Testis (tissue), 3 donors: Measurements from ENCODE around the gene TRIP4. TPM values are rescaled to one million over a fixed set of nuclear protein-coding genes. Genes with fewer than 3 reads are reported as not detected.
A peak's percentile ranks its signal among the peaks of the same experiment; 100 is the strongest.
"Not testable (repeated sequence)": the region's sequence is repeated elsewhere in the genome, so short reads cannot be mapped to it uniquely, and the experiment has no call there.

Experiments
- DNase-seq: peaks from one replicate; pipeline ENCODE4 v3.0.0-alpha.2; 2019
- H3K27ac ChIP-seq, 2 donors: fragments of 200-600 bp; sonication (generic); one replicate each; pipeline ENCODE4 v1.5.1; 2019
- H3K27me3 ChIP-seq: fragments of 200-600 bp; sonication (generic); one replicate; pipeline ENCODE4 v1.5.1; 2019
- H3K36me3 ChIP-seq: fragments of 200-600 bp; sonication (generic); one replicate; pipeline ENCODE4 v1.5.1; 2017; ENCODE audit warnings: low read depth; ENCODE audit errors: missing control alignments
- H3K4me1 ChIP-seq: fragments of 200-600 bp; sonication (generic); one replicate; pipeline ENCODE4 v1.5.1; 2019
- H3K4me3 ChIP-seq, 2 donors: fragments of 200-600 bp; sonication (generic); one replicate each; pipeline ENCODE4 v1.5.1; 2017 to 2019
- H3K9me3 ChIP-seq: fragments of 200-600 bp; sonication (generic); one replicate; pipeline ENCODE4 v1.5.1; 2017
- CTCF ChIP-seq, 3 experiments: fragments of 450-650 bp in 2 of 3; fragments of 200-600 bp in 1 of 3; sonication (generic) in 1 of 3; IDR thresholded peaks; one replicate each; pipeline ENCODE4 v1.5.1; 2016 to 2019; ENCODE audit warnings: antibody characterized with exemption in 3 of 3, mild to moderate bottlenecking in 2 of 3, moderate library complexity in 1 of 3
- POLR2A ChIP-seq: fragments of 450-650 bp; IDR thresholded peaks from one replicate; pipeline ENCODE4 v1.6.1; 2017; ENCODE audit warnings: antibody characterized with exemption, mild to moderate bottlenecking, moderate library complexity
- WGBS, 2 donors: methylation state at CpG; one replicate each; pipeline ENCODE4 v1.1.5; 2018; 5-methylcytosine and 5-hydroxymethylcytosine counted together
- intact Hi-C: fragments of 100-400 bp; cut with DNase I; formaldehyde crosslinking; loops from one replicate; pipeline ENCODE4 v1.15.1; 2023; ENCODE audit warnings: low total_unique reads
- polyA plus RNA-seq: library from polyadenylated mRNA; stranded (reverse); fragments of 350-450 nt; fragmentation: Illumina TruSeq; extraction: RNeasy Lipid Tissue Mini Kit (QIAGEN cat#74804); gene quantifications from one replicate; pipeline ENCODE4 v1.2.3, GENCODE V29; 2014; ENCODE audit warnings: low read depth, low replicate concordance; ENCODE audit not compliant: insufficient read depth
- total RNA-seq, 2 donors: library from RNA; depleted of rRNA; stranded (reverse); fragments of >200 nt; gene quantifications; one replicate each; pipeline ENCODE4 v1.2.3, GENCODE V29; 2016

The TRIP4 gene
- total and polyA plus RNA-seq, 3 donors from 2014 or later = 17.1 to 23.4 (median 19.4) TPM

GRCh38 chr15:64381000-64381751, 6.5 kb upstream of the TRIP4 start, which contains the start of gene PCLAF:
Gene PCLAF (minus strand): TSS chr15:64381441. CDS start chr15:64381371, 70 bp downstream.
- no peaks in the 10 kb centered on the region for H3K36me3 ChIP-seq
- intact Hi-C loops = no loop called here
- 2% methylated on average over 17 to 38 of the region's 38 CpGs for WGBS, 2 donors

GRCh38 chr15:64383760-64384159, 3.9 kb upstream of the TRIP4 start:
- H3K27me3 ChIP-seq = no peaks in the 10 kb centered on the region
- 88 to 90% methylated on average over 2 of the region's 2 CpGs for WGBS, 2 donors
- H3K36me3 ChIP-seq = no peaks in the 10 kb centered on the region
- TF ChIP-seq POLR2A = no peak
- no peak for TF ChIP-seq CTCF (IDR thresholded peaks at IDR 0.05)
- no peak for DNase-seq
- intact Hi-C loops = no loop called here
- no peak overlapping the region for H3K4me3 ChIP-seq
- H3K9me3 ChIP-seq = no peaks in the 10 kb centered on the region
- no peak overlapping the region for H3K27ac ChIP-seq
- H3K4me1 ChIP-seq = peaks cover 4% of the 10 kb centered on the region

More at GRCh38 chr15:64381000-64381751, 6.5 kb upstream of the TRIP4 start, which contains the start of gene PCLAF:
- DNase-seq = peak; percentile 97
- no peaks in the 10 kb centered on the region for H3K27me3 ChIP-seq
- TF ChIP-seq POLR2A = no peak
- no peak for TF ChIP-seq CTCF (IDR thresholded peaks at IDR 0.05)
- H3K4me1 ChIP-seq = peaks cover 4% of the 10 kb centered on the region
- no peaks in the 10 kb centered on the region for H3K9me3 ChIP-seq
- peak within 1 kb of the TSS; percentile 49 to 50 for H3K4me3 ChIP-seq
- no peak within 1 kb of the TSS for H3K27ac ChIP-seq

GRCh38 chr15:64386291-64386690, 1.3 kb upstream of the TRIP4 start:
- no peak for TF ChIP-seq CTCF (IDR thresholded peaks at IDR 0.05)
- TF ChIP-seq POLR2A = no peak
- Histone ChIP-seq H3K4me1 (peaks cover 4% of the 10 kb centered on the region), H3K27ac (no peak overlapping the region), H3K36me3 (no peaks in the 10 kb centered on the region), H3K27me3 (no peaks in the 10 kb centered on the region), H3K9me3 (no peaks in the 10 kb centered on the region), H3K4me3 (no peak overlapping the region)
- intact Hi-C loops = no loop called here
- WGBS, 2 donors = 76 to 79% methylated on average over 7 of the region's 7 CpGs
- no peak for DNase-seq

GRCh38 chr15:64389036-64389435, 1.4 kb downstream of the TRIP4 start:
- no peaks in the 10 kb centered on the region for H3K9me3 ChIP-seq
- no peak for DNase-seq
- no peaks in the 10 kb centered on the region for H3K27me3 ChIP-seq
- WGBS, 2 donors = 66 to 73% methylated on average over 5 of the region's 5 CpGs
- intact Hi-C loops = no loop called here
- H3K4me3 ChIP-seq = no peak overlapping the region
- H3K36me3 ChIP-seq = no peaks in the 10 kb centered on the region
- no peak overlapping the region for H3K27ac ChIP-seq
- TF ChIP-seq POLR2A (no peak), CTCF (IDR thresholded peaks at IDR 0.05) (no peak)
- H3K4me1 ChIP-seq = no peaks in the 10 kb centered on the region

- H3K27me3 ChIP-seq, H3K36me3 ChIP-seq, H3K4me1 ChIP-seq, DNase-seq, H3K9me3 ChIP-seq, H3K27ac ChIP-seq, intact Hi-C loops, H3K4me3 ChIP-seq: not testable (repeated sequence)
- 79% methylated on average over 3 of the region's 3 CpGs for WGBS, 2 donors
These were observed 4.8 kb downstream of the TRIP4 start for GRCh38 chr15:64392471-64392870.
